NCI-H128 (cell line): Measurements from ENCODE around the gene KBTBD4.

Experiments
- DNase-seq: peaks from one replicate; lab custom pipeline; 2025; ENCODE audit not compliant: unreplicated experiment; lab: John Stamatoyannopoulos, UW

Gene KBTBD4

DNA sequence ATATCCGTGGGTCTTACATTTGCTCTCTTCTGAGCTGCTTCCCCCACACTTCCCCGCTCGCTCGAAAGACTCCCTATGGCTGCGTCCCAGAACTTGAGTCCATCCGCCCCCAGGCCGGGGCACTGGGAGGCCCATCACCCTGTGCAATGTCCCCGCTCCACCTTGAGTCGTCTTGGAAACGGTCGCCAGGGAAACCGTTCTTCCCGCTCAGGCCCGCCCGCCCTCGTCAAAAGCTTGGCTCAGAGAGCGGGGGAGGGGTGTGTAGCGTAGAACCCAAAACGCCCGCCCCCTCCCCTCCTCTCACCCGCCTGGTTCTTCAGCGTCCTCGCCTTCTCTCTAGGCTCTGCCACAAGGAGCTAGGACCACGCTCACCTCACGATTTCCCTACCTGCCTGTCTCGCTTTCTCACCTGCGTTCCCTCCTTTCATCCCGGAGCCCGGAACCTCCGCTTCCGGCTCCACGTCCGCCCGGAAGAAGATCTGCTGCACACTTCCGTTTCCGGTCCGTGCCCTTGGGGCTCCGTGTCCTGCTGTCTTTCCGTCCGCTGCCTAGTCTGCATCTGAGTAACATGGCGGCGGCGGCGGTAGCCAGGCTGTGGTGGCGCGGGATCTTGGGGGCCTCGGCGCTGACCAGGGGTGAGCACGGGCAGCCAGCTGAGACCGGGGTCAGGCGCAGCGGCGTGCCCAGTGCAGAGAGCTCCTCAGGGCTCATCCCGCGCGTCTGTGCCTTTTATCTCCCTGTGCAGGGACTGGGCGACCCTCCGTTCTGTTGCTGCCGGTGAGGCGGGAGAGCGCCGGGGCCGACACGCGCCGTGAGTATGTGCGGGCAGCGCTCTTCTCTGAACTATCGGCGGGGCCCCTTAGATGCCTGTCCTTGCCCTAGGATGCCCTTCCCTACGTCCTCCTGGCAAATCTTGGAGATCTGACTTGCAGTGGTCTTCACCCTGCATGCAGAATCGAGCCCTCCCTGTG lies at the start of gene KBTBD4, which contains the start of gene NDUFS3:
Gene KBTBD4, minus strand, starts transcription at position 447 of the 971 bp plus-strand sequence. Its CDS starts 19 bp downstream, at position 428.
Gene NDUFS3, plus strand, starts transcription at position 551 of the 971 bp plus-strand sequence. Its CDS starts 18 bp downstream, at position 569.
- DNase-seq = peak; percentile 93

DNA sequence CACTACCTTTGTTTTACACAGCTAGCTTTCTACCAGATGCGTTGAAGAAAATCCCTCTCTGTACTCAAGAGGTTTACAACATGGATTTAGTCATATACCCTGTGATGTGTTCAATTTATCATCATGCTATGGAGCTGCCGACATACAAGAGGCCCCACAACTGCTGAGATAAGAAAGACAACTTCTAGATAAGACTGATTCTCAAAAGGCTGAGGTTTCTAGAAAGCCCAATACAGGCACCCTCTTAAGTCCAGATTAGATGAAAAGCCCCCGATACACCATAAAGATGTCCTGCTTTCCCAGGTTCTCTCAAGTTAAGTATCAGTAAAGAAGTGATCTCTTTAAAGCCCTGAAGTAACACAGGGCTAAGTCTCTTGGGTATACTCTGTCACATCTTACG lies 49.3 kb upstream of the KBTBD4 start:
- no peak for DNase-seq

DNA sequence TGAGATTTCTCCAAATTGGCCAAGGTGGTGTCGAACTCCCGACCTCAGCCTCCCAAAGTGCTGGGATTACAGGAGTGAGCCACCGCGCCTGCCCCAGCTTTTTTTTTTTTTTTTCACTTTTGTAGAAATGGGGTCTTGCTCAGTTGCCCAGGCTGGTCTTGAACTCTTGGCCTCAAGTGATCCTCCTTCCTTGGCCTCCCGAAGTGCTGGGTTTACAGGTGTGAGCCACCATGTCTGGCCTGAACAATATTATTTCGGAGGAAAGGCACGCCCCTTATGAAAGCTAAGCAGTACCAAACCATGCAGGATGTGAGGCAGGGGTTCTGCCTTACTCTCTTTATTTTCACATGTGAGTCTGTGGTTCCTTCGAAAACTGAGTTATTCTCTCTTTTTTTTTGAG lies 47.5 kb upstream of the KBTBD4 start:
- DNase-seq = no peak

DNA sequence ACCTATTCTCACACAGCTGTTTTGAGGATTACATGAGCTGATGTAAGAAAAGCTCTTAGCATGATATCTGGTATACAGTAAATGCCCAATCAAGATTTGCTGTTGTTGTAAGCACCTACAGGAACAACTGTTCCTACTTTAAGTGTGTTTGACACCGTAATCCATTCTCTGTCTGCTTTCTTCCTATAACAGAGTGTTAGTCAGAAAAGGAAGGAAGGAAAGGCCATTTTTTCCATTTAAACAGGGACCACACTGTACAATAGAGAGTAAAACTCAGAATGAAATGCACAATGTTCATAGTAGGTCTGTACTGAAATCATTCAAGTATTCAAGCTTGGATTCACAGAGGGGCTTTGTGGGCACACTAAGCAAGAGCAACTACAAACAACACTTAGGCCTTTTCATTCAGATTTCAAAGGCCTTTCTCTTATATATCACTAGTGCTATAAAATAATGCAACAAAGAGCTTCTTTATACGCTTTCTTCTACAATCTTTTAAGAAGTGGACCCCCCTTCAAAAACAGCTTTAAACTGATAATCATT lies 42.1 kb upstream of the KBTBD4 start:
- no peak for DNase-seq

DNA sequence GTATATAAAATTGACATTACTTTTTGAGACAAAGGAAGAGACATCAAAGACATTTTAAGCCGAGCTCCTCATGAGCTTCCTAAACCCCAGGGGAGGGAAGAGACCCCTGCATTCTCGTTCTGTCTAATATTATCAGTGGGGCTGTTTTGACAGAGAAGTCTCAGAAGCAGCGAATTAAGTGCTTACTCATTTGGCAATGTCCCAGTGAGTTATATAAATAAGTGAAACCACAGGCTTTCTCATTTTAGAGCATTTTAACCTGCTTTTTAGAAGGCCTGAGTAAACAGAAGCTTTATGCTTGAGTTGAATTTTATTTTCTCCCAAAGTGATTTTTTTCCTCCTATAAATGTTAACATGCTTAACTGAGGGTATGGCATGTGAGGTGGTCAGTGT lies 38.6 kb upstream of the KBTBD4 start:
- no peak for DNase-seq

DNA sequence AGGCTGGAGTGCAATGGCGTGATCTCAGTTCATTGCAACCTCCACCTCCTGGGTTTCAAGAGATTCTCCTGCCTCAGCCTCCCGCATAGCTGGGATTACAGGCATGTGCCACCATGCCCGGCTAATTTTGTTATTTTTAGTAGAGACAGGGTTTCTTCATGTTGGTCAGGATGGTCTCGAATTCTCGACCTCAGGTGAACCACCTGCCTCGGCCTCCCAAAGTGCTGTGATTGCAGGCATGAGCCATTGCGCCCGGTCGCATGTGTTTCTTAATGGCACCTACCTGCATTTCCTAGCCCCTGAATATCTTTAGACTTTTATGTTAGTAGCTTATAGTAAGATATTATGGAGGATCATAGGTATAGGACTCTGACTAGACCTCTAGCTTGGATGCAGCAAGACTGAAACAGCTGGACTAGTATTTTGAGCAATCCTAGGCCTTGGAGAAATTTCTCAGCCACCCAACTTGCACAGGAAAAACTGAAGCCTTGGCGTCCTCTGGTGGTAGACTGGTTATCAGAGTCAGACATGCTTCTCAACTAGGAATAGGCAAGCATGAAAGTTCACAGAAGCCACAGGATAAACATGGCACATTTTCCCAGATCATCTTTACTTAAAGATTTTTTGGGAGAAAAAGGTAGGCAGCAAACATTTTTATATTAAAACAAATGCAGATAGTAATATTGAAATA lies 38.1 kb upstream of the KBTBD4 start:
- DNase-seq = peak; percentile 42

DNA sequence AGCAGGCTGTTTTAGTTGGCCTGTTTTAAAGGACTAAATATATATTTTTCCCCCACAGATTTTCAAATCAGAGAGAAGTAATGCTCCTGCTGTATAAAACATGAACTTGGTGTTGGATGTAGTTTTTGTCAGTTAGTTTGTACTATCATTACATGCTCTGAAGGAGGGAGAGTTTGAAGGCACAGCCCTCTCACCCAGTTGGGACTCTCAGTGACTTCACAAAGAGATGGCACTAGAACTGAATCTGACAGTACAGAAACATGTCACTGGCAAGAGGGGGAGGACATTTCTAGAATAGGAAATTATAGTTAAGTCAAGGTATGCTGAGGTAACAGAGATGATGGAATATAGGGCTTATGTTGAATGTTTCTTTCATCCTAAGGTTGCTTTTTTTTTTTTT lies 36.5 kb upstream of the KBTBD4 start:
- DNase-seq = no peak

DNA sequence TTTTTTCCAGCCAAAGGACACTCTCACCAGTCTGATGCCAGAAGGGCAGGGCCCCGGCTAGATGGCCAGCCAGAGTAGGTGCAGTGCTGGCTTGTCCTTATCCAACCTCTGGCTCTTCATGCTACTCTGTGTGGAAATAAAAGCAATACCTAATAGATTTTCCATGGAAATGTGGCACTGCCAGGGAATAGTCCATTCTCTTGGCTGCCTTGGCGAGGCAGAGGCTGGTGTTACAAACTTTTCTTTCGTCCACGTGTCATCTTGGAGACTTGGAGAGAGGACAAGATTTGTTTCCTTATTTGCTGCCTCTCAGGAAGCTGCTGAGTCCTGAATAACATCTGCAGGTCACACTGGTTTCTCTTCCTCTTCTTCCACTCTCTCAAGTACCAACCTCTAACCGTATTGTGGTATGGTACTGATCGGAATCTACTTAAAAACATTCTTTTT lies 32.6 kb upstream of the KBTBD4 start:
- DNase-seq = no peak

DNA sequence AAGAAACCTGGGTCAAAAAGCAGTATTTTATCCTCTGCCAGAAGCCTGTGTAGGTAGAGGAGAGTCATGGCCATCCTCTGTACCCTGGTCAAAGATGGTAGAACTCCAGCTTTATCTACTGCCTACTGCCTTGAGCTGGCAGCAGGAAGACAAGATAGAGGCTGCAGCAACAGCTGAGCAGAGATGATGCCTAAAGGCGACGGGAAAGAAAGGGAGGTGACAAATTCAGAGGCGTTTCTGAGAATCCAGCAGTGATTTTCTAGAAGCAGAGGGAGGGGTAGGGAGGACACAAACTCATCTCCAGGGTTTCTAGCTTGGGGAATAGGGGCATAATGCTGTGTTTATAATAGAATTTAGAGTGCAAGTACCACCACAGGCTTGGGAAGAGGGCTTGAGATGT lies 30.9 kb upstream of the KBTBD4 start:
- no peak for DNase-seq

DNA sequence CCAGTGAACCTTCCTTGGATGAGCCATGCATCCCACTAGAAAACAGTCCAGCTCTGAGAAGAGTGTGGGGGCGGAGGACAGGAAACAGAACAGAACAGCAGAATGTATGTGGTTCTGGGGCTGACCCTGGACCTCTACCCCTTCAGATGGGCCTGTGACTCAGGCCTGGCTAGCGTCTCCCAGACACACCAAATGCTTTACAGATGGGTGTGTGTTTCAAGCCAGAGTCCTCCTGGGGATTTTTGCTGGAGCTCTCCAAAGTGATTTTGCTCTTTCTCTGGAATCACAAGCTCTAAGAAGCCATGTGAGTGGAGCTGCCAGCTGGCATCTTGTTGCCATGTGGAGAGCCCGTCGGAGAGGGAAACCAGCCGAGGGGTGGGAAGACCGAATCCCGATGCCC lies 28.6 kb upstream of the KBTBD4 start:
- no peak for DNase-seq

DNA sequence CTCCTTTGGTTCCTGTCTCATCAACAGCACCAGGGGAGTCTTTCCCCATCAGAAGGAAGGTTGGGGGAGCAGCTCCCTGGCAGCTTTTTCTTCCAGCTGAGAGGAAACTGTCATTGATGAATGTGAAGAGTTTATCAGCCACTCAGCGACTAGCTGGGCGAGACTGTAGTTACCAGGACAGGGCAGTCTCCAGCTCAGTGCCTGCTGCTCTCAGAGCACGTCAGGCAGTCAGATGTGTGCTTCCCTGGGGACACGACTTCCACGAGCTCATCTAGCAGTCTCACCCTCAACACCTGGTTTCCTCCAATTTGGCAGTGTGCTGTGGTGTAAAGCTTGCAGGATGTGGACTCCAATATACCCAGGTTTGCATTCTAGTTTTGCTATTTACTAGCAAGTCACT lies 28.0 kb upstream of the KBTBD4 start:
- no peak for DNase-seq

DNA sequence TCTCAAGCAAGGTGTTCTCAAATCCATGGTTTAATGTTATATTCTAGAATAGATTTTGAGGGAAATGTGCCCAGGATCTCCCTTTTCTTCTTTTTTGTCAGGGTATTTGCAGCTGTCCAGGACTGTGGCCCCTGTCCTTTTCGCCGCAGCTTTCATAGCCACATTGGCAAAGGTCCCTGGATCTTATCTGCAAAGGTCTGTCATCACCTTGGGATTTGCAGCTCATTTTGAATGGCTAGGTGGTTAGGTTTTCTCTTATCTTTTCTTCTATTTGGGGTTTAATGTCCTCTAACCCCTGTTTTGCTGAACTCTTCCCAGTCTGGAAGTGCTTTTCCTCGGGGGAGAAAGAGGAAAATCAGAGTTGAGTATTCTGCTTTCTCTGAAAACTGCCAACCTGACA lies 27.2 kb upstream of the KBTBD4 start:
- DNase-seq = no peak

DNA sequence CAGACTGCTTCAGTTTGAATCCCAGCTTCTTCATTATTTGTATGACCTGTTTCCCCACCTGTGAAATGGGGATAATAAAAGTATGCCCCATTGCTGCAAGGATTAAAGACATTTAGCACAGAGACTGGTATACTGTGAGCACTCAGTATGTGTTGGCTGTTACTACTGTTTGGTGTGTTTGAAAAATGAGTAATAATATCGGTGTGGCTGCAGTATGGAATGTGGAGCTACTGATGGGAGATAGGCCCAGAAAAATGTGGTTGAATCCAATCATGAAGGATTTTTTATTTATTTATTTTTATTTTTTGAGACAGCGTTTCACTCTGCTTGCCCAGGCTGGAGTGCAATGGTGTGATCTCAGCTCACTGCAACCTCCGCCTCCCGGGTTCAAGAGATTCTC lies 24.5 kb upstream of the KBTBD4 start:
- DNase-seq = no peak

DNA sequence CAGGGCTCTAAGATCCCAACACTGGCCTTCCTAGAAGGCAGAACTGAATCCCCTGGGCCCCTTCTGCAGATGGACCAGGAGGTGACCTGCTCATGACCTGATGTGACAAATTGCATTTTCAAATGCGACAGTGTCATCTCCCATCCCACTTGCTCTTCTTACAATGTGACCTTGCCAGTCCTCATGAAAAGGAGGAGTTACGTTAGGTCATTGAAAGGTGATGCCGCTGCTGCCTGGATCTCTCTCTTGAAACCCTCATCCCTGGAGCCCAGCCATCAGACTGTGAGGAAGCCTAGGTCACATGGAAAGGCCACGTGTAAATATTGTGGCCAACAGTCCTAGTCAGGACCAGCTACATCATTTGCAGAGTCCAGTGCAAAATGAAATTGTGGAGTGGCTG lies 21.1 kb upstream of the KBTBD4 start:
- no peak for DNase-seq

DNA sequence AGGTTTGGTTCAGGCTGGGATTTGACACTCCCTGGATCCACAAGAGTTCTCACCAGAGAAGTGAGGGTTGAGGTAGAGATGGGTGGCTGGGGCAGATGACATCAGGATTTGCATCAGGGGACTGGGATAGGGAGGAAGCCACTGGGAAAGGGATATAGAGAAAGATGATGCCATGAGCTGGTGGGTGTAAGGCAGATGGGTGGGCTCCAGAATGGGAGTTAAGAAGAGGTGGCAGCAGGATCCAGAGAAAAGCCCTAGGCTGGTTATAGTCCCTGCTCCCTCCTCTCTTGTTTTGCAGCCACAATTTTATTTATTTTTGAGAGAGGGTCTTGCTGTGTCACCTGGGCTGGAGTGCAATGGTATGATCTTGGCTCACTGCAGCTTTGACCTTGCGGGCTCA lies 17.2 kb upstream of the KBTBD4 start:
- no peak for DNase-seq

DNA sequence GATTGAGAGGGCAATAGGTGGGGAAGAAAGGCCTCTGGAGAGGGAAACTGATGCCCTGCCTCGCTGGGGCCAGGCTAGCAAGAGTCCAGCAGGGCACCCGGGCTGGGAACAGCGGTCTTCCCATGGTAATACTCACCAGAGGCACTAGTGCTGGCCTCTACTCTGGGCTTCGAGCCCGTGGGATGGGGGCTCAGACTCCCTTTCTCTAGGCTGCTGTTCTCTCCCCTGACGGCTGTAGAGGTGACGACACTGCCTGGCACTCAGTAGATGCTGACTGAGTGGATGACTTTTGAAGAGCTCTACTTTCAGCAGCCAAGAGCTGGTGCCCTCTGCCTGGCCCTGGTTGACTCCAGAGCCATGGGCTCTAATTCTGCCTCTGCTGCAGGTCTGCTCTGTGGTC lies 16.3 kb upstream of the KBTBD4 start:
- no peak for DNase-seq

DNA sequence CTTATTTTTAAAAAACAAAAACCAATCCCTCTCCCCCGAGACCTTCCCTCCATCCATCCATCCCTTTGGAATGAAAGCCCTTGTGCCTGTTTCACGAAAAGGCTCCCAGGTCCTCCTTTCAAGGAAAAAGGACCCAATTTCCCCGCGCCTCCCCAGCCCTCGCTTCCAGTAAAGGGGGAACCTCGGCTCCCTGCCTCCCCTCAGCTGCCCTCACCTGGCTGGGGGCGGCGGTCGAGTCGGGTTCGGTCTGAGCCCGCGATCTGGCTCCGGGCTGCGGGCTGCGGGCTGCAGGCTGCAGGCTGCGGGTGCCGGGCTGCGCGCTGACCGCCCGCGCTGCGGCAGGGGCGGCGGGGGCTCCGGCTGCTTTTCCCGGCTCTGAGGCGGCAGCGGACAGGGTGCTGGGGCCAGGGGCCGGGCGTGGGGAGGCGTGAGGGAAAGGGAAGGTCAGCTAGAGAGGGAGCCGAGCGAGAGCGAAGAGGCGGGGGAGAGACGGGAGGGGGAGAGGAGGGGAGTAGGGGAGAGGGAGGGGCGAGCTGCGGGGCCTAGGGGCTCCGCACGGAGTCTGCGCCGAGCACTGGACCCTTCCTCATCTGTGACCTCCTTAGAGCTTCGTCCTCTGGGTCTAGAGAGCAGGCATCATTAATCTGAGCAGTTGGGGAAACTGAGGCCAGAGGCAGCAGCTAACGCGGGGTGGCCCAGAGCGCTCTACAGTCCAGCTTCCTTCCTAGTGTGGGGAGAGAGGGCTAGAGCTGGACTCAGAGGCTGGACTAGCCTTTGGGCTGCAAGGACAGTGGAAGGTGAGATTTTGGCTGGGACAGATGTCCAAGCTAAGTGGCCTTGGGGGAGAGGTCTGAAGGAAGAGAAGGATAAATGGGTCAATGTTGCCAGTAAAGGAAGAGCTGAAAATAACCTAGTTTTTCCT lies 15.4 kb upstream of the KBTBD4 start, which contains the start of gene C1QTNF4:
Gene C1QTNF4, minus strand, starts transcription at position 478 of the 922 bp plus-strand sequence. CDS start 3,601 bp downstream, outside the sequence.
- no peak for DNase-seq

DNA sequence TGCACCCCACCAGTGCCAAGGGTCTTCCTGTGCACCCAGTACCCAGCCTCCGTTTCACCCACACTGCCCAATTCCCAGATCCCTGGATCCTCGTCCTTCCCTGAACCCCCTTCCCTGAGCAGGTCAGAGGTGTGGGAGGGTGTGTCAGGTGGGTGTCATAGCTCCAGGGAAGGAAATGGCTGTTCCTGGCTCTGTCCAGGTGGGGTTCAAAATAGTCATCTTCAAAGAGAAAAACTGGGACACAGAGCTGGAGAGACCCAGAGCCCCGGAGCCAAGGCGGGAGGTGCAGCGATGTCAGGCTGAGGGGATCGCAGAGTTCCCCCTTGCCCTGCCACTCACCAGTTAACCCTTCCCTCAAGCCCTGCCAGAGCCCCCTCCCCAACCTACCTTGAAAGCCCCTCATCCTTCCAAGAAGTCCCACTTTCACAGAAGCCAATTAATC lies 14.7 kb upstream of the KBTBD4 start:
- DNase-seq = no peak

DNA sequence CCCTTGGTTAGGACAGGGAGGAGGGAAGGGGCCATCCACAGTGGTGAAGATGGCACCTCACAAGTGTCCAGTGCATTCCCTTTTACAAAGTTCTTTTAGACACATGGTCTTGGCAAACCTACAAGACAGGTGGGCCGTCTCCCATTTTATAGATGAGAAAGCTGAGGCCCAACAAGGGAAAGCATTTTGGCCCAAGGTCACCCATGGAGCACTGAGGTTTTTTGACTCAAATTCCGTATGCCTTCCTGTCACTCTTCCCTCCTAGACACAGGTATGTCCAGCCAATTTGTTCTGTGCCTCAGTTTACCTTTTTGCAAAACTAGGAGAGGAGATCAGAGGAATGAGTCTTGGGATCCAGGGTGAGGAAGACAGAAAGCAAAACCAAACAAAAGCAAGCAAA lies 14.2 kb upstream of the KBTBD4 start:
- DNase-seq = no peak

DNA sequence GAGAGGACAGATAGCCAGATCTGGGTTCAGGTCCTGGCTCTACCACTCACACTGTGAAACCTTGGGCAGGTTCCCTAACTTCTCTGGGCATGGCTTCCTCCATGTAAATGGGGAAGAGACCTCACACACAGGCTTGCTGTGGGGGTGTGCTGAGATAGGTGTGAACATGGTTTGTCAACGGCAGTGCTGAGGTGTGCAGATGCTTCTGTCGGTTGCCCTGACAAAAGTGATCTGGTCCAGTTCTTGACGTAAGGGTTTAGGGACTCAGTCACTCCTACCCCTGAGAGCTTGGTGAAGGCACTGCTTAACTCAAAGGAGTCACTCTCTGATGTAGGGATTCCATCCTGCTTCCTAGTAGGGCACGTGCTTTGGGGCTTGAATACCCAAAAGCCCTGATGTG lies 13.5 kb upstream of the KBTBD4 start:
- DNase-seq = no peak
